MM.1S (cell line): Measurements from ENCODE around the gene VSIG10L2.

Experiments used
- DNase-seq: peaks from one replicate; pipeline ENCODE4 v3.0.0-alpha.2; 2015
- H2AFZ ChIP-seq: fragments of 300-600 bp; sonication (generic); 2 replicates; pipeline ENCODE4 v1.6.0; 2016; ENCODE audit warnings: antibody characterized with exemption, low read length
- H3F3A ChIP-seq: fragments of 300-600 bp; sonication (generic); 2 replicates; pipeline ENCODE4 v1.6.1; 2016; ENCODE audit warnings: mild to moderate bottlenecking, antibody characterized with exemption, low read length, moderate library complexity, mixed read lengths; ENCODE audit not compliant: insufficient read depth
- H3K27ac ChIP-seq: fragments of 300-600 bp; sonication (generic); 2 replicates; pipeline ENCODE4 v1.5.1; 2016; ENCODE audit warnings: mild to moderate bottlenecking, low read length
- H3K27me3 ChIP-seq: fragments of 300-600 bp; sonication (generic); replicated peaks from 2 replicates; pipeline ENCODE4 v1.6.0; 2016; ENCODE audit warnings: low read length; ENCODE audit not compliant: insufficient read depth
- H3K36me3 ChIP-seq: fragments of 300-600 bp; sonication (generic); replicated peaks from 2 replicates; pipeline ENCODE4 v1.6.1; 2016; ENCODE audit warnings: mild to moderate bottlenecking, low read length, mixed read lengths; ENCODE audit not compliant: insufficient read depth
- H3K4me1 ChIP-seq: fragments of 300-600 bp; sonication (generic); 2 replicates; pipeline ENCODE4 v1.6.1; 2016; ENCODE audit warnings: low read length, mixed read lengths
- H3K4me2 ChIP-seq: fragments of 300-600 bp; sonication (generic); 2 replicates; pipeline ENCODE4 v1.6.0; 2016; ENCODE audit warnings: low read depth, low read length
- H3K4me3 ChIP-seq: fragments of 300-600 bp; sonication (generic); 2 replicates; pipeline ENCODE4 v1.5.1; 2016; ENCODE audit warnings: low read length, mixed read lengths
- H3K79me2 ChIP-seq: fragments of 300-600 bp; sonication (generic); 2 replicates; pipeline ENCODE4 v1.6.1; 2016; ENCODE audit warnings: mixed run types, low read length, mixed read lengths
- H3K9ac ChIP-seq: fragments of 300-600 bp; sonication (generic); 2 replicates; pipeline ENCODE4 v1.6.1; 2016; ENCODE audit warnings: low read length, mixed read lengths
- H3K9me2 ChIP-seq: fragments of 300-600 bp; sonication (generic); replicated peaks from 2 replicates; pipeline ENCODE4 v1.6.1; 2016; ENCODE audit warnings: mild to moderate bottlenecking, low read length, mixed read lengths; ENCODE audit not compliant: insufficient read depth
- H3K9me3 ChIP-seq: fragments of 300-600 bp; sonication (generic); replicated peaks from 2 replicates; pipeline ENCODE4 v1.6.1; 2016; ENCODE audit warnings: mild to moderate bottlenecking, low read length, mixed read lengths; ENCODE audit not compliant: insufficient read depth
- H4K20me1 ChIP-seq: fragments of 300-600 bp; sonication (generic); 2 replicates; pipeline ENCODE4 v1.6.1; 2016; ENCODE audit warnings: mild to moderate bottlenecking, low read length, moderate library complexity, mixed read lengths; ENCODE audit not compliant: insufficient read depth
- CTCF ChIP-seq: fragments of 300-600 bp; sonication (generic); IDR thresholded peaks from 2 replicates; pipeline ENCODE4 v1.5.1; 2016; ENCODE audit warnings: antibody characterized with exemption, low read length, mixed read lengths
- EZH2 ChIP-seq: fragments of 300-600 bp; sonication (generic); optimal IDR thresholded peaks from 2 replicates; pipeline ENCODE3; 2017; ENCODE audit warnings: low read depth, mild to moderate bottlenecking, antibody characterized with exemption, low read length, mixed read lengths
- EZH2phosphoT487 ChIP-seq: fragments of 300-600 bp; sonication (generic); IDR thresholded peaks from 2 replicates; pipeline ENCODE4 v1.6.1; 2018; ENCODE audit warnings: antibody characterized with exemption, low read length

Gene VSIG10L2

GRCh38 chr11:125977333-125977732 lies 31.5 kb downstream of the VSIG10L2 start:
- Histone ChIP-seq H3K36me3 (0 out of 2 replicates have a peak, but pooled peaks cover 4% of the 10 kb centered on the region), H3K4me3 (no peak overlapping the region), H3K79me2 (no peaks in the 10 kb centered on the region), H3K4me1 (peaks cover 15% of the 10 kb centered on the region), H2AFZ (no peak overlapping the region), H3K27ac (no peak overlapping the region), H3K4me2 (no peak overlapping the region), H4K20me1 (no peaks in the 10 kb centered on the region), H3F3A (peaks cover 14% of the 10 kb centered on the region), H3K9me3 (no peaks in the 10 kb centered on the region), H3K9me2 (no peaks in the 10 kb centered on the region), H3K9ac (no peak overlapping the region), H3K27me3 (no peaks in the 10 kb centered on the region)
- DNase-seq = no peak
- TF ChIP-seq EZH2phosphoT487 (no peak), CTCF (no peak), EZH2 (no peak)

GRCh38 chr11:125978181-125978716 lies 32.4 kb downstream of the VSIG10L2 start:
- no peak overlapping the region for H3K4me3 ChIP-seq

GRCh38 chr11:125978778-125979407 lies 33.0 kb downstream of the VSIG10L2 start:
- Histone ChIP-seq H3K27ac (no peak overlapping the region), H4K20me1 (no peaks in the 10 kb centered on the region), H3K9me2 (no peaks in the 10 kb centered on the region), H3K4me2 (no peak overlapping the region), H3K27me3 (no peaks in the 10 kb centered on the region), H3K4me3 (no peak overlapping the region), H3K9ac (no peak overlapping the region), H3K4me1 (peaks cover 31% of the 10 kb centered on the region), H3K79me2 (no peaks in the 10 kb centered on the region), H2AFZ (no peak overlapping the region), H3F3A (peaks cover 24% of the 10 kb centered on the region), H3K36me3 (peaks cover 4% of the 10 kb centered on the region; the same call in 1 of the 2 replicates), H3K9me3 (no peaks in the 10 kb centered on the region)
- TF ChIP-seq CTCF = no peak
- no peak for TF ChIP-seq EZH2
- no peak for TF ChIP-seq EZH2phosphoT487
- no peak for DNase-seq

More at GRCh38 chr11:125978181-125978716, 32.4 kb downstream of the VSIG10L2 start:
- H3K27ac ChIP-seq = no peak overlapping the region
- H3K79me2 ChIP-seq = no peaks in the 10 kb centered on the region
- peaks cover 24% of the 10 kb centered on the region for H3K4me1 ChIP-seq
- H3K4me2 ChIP-seq = no peak overlapping the region
- no peak for DNase-seq
- H3K9me3 ChIP-seq = no peaks in the 10 kb centered on the region
- no peaks in the 10 kb centered on the region for H3K27me3 ChIP-seq
- no peak for TF ChIP-seq EZH2phosphoT487
- no peaks in the 10 kb centered on the region for H3K9me2 ChIP-seq
- H3K9ac ChIP-seq = no peak overlapping the region
- H3F3A ChIP-seq = peaks cover 23% of the 10 kb centered on the region
- no peaks in the 10 kb centered on the region for H4K20me1 ChIP-seq
- H2AFZ ChIP-seq = no peak overlapping the region
- H3K36me3 ChIP-seq = 0 out of 2 replicates have a peak, but pooled peaks cover 4% of the 10 kb centered on the region

GRCh38 chr11:125979511-125979910 lies 33.7 kb downstream of the VSIG10L2 start:
- no peak for DNase-seq
- Histone ChIP-seq H2AFZ (no peak overlapping the region), H3F3A (peaks cover 24% of the 10 kb centered on the region), H3K4me3 (no peak overlapping the region), H3K9me2 (no peaks in the 10 kb centered on the region), H3K27ac (no peak overlapping the region), H3K9ac (no peak overlapping the region), H3K36me3 (peaks cover 4% of the 10 kb centered on the region; the same call in 1 of the 2 replicates), H3K4me2 (no peak overlapping the region), H4K20me1 (no peaks in the 10 kb centered on the region), H3K4me1 (peaks cover 31% of the 10 kb centered on the region), H3K27me3 (no peaks in the 10 kb centered on the region), H3K79me2 (no peaks in the 10 kb centered on the region), H3K9me3 (no peaks in the 10 kb centered on the region)
- no peak for TF ChIP-seq EZH2phosphoT487
- TF ChIP-seq CTCF = no peak
